IMR-90 (cell line): ENCODE results near the gene SERP2.

Experiments used
- POLR2A ChIP-seq: IDR thresholded peaks from 2 replicates; pipeline ENCODE4 v1.6.1; 2012; ENCODE audit warnings: mild to moderate bottlenecking, low read depth, low read length
- RAD21 ChIP-seq: IDR thresholded peaks from 2 replicates; pipeline ENCODE4 v1.6.1; 2012; ENCODE audit warnings: low read length, improper control_type of control experiment
- RFX5 ChIP-seq: IDR thresholded peaks from 2 replicates; pipeline ENCODE4 v1.8.0; 2012; ENCODE audit warnings: low read depth, mild to moderate bottlenecking, low read length, moderate library complexity
- TF ChIP-seq, protein P1 (sequence below): conservative IDR thresholded peaks from 2 replicates; pipeline ENCODE4 v1.5.1; 2012; ENCODE audit warnings: mild to moderate bottlenecking, low read depth, low read length, improper control_type of control experiment

DNA sequence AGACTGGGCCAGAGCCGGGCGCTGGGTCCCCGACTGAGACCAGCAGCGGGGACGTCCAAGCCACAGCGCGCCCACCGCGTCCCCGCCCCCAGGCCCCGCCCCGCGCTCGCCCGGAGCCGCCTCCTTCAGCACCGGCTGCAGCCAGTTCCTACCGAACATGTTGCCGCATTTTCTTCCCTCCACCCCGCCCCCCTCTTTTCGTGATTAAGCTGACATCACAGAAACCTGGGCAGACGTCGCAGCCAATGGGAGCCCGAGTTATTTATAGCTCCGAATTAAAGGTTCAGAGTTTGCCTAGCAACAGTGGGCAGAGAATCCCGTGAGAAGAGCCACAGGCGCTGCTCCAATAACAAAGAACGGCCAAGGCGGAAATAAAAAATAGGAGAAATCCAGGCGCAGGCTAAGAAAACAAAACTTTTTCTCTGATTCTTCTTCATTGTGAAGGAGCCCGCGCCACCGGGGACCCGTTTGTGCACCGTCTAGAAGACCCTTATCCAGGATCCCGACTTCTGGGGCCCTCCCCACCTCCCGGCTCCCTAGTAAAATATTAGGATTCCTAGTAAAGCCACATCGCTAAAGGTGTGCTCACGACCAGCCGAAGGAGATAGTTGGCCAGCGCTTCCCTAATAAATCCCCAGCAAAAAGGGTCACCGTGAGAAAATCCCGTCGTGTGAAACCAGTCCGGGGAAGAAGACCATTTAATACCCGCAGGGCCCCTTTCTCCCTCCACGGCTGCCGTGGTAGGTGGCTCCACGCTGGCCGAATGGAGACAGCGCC, 61.7 kb downstream of the SERP2 start:
- TF ChIP-seq, protein P1, sequence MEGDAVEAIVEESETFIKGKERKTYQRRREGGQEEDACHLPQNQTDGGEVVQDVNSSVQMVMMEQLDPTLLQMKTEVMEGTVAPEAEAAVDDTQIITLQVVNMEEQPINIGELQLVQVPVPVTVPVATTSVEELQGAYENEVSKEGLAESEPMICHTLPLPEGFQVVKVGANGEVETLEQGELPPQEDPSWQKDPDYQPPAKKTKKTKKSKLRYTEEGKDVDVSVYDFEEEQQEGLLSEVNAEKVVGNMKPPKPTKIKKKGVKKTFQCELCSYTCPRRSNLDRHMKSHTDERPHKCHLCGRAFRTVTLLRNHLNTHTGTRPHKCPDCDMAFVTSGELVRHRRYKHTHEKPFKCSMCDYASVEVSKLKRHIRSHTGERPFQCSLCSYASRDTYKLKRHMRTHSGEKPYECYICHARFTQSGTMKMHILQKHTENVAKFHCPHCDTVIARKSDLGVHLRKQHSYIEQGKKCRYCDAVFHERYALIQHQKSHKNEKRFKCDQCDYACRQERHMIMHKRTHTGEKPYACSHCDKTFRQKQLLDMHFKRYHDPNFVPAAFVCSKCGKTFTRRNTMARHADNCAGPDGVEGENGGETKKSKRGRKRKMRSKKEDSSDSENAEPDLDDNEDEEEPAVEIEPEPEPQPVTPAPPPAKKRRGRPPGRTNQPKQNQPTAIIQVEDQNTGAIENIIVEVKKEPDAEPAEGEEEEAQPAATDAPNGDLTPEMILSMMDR: no peak
- TF ChIP-seq RFX5 (peak; percentile 95), POLR2A (peak; percentile 89), RAD21 (no peak)
